HepG2 (cell line): ENCODE data around the gene ACOT8. TPM values are rescaled to one million over a fixed set of nuclear protein-coding genes. Genes with fewer than 3 reads are reported as not detected.

ENCODE experiments used
- ATF6 ChIP-seq: sonication (generic); formaldehyde crosslinking; conservative IDR thresholded peaks from 2 replicates; pipeline ENCODE4 v1.4.0; 2020; ENCODE audit warnings: missing genetic modification reagents
- ERF ChIP-seq: IDR thresholded peaks from 2 replicates; pipeline ENCODE4 v1.6.1; 2018; ENCODE audit warnings: missing biosample characterization, missing genetic modification reagents
- GZF1 ChIP-seq: sonication (generic); formaldehyde crosslinking; IDR thresholded peaks from 2 replicates; pipeline ENCODE4 v1.5.1; 2020; ENCODE audit warnings: mild to moderate bottlenecking, missing genetic modification reagents
- HMG20B ChIP-seq: conservative IDR thresholded peaks from 2 replicates; pipeline ENCODE4 v1.6.1; 2016; ENCODE audit warnings: missing genetic modification reagents, missing compliant biosample characterization
- NAIF1 ChIP-seq: sonication (generic); formaldehyde crosslinking; IDR thresholded peaks from 2 replicates; pipeline ENCODE4 v1.5.0; 2020; ENCODE audit warnings: mild to moderate bottlenecking, missing genetic modification reagents, borderline replicate concordance
- NFIC ChIP-seq: IDR thresholded peaks from 2 replicates; pipeline ENCODE4 v1.6.1; 2012; ENCODE audit warnings: mild to moderate bottlenecking, low read length, inconsistent platforms
- SIX1 ChIP-seq: sonication (generic); formaldehyde crosslinking; IDR thresholded peaks from 2 replicates; pipeline ENCODE4 v1.4.0; 2020; ENCODE audit warnings: missing genetic modification reagents, borderline replicate concordance
- SP5 ChIP-seq: IDR thresholded peaks from 2 replicates; pipeline ENCODE4 v1.6.1; 2016; ENCODE audit warnings: low read depth, borderline replicate concordance
- ZBTB10 ChIP-seq: sonication (generic); formaldehyde crosslinking; IDR thresholded peaks from 2 replicates; pipeline ENCODE4 v1.4.0; 2020; ENCODE audit warnings: missing genetic modification reagents, borderline replicate concordance
- ZFP37 ChIP-seq: sonication (generic); formaldehyde crosslinking; IDR thresholded peaks from 2 replicates; pipeline ENCODE4 v1.4.0; 2020; ENCODE audit warnings: missing genetic modification reagents, borderline replicate concordance
- ZMYM2 ChIP-seq: sonication (generic); formaldehyde crosslinking; IDR thresholded peaks from 2 replicates; pipeline ENCODE4 v1.8.0; 2022; ENCODE audit warnings: mild to moderate bottlenecking, missing genetic modification reagents
- ZNF646 ChIP-seq: sonication (generic); formaldehyde crosslinking; IDR thresholded peaks from 2 replicates; pipeline ENCODE4 v1.9.0; 2021; ENCODE audit warnings: mild to moderate bottlenecking, missing genetic modification reagents
- ZNF674 ChIP-seq: sonication (generic); formaldehyde crosslinking; IDR thresholded peaks from 2 replicates; pipeline ENCODE4 v1.5.0; 2020; ENCODE audit warnings: low read depth, mild to moderate bottlenecking, missing genetic modification reagents
- ZNF709 ChIP-seq: sonication (generic); formaldehyde crosslinking; IDR thresholded peaks from 2 replicates; pipeline ENCODE4 v1.5.0; 2020; ENCODE audit warnings: mild to moderate bottlenecking, missing genetic modification reagents
- polyA plus RNA-seq, 8 experiments: library from polyadenylated mRNA; depleted of rRNA in 3 of 8; stranded (reverse) in 7 of 8; unstranded in 1 of 8; fragments of >200 nt; fragmentation: Illumina TruSeq in 4 of 8; extraction: Trizol in 4 of 8; gene quantifications; 2 replicates each; pipeline versions ENCODE4 v1.2.1 to v1.2.3, GENCODE V29; 2011 to 2016; ENCODE audit warnings: low read depth in 4 of 8, missing spikeins in 1 of 8, mixed read lengths in 1 of 8; ENCODE audit not compliant: insufficient read depth in 1 of 8
- total RNA-seq, 5 experiments: library from RNA; depleted of rRNA; stranded (reverse); fragments of >200 nt; fragmentation: Illumina TruSeq; extraction: Trizol; gene quantifications; 2 replicates each; pipeline ENCODE4 v1.2.3, GENCODE V29; 2016; ENCODE audit warnings: low read depth in 1 of 5

Gene ACOT8
- total and polyA plus RNA-seq, 2 of the 13 experiments (the other 11 are each of a cell fraction or from before 2014, with no cell fraction given) = 31.4 to 45.5 TPM

- TF ChIP-seq ATF6 (no peak; the same call in 1 of the 2 replicates), ZBTB10 (no peak), ZMYM2 (CRISPR knock-in tag) (peak; percentile 88), SP5 (CRISPR knock-in tag) (peak; percentile 97), NFIC (no peak), GZF1 (CRISPR knock-in tag) (peak; percentile 22; the same call in 1 of the 2 replicates), ZNF646 (CRISPR knock-in tag) (no peak), ZNF709 (CRISPR knock-in tag) (peak; percentile 25; the same call in 1 of the 2 replicates), ERF (CRISPR knock-in tag) (peak; percentile 70), HMG20B (0 out of 2 replicates have a peak, but pooled peaks have one; percentile 50), SIX1 (CRISPR knock-in tag) (no peak; the same call in 1 of the 2 replicates), ZNF674 (CRISPR knock-in tag) (no peak), ZFP37 (CRISPR knock-in tag) (no peak), NAIF1 (CRISPR knock-in tag) (no peak)
Measured at GRCh38 chr20:45863543-45864470, 6.6 kb upstream of the ACOT8 start (continued).
